IMR-90 (cell line): ENCODE data around the gene RTP5. TPM values are rescaled to one million over a fixed set of nuclear protein-coding genes. Genes with fewer than 3 reads are reported as not detected.

Experiments used
- ATAC-seq: fragments of 200-7000 bp; cut with Tn5 transposase; 2 replicates; pipeline ENCODE4 v1.9.1; 2020; ENCODE audit warnings: low read depth, mild to moderate bottlenecking, moderate library complexity
- BruUV-seq: library from RNA; stranded (reverse); fragments of 400-500 nt; replicated peaks from 2 replicates; lab custom pipeline; 2021; lab: Mats Ljungman, UMichigan
- CTCF ChIA-PET: fragments of 300-600 bp; formaldehyde crosslinking; extraction: SDS; loops from one replicate; lab custom pipeline; 2021; ENCODE audit warnings: antibody characterized with exemption; lab: Yijun Ruan, JAX
- POLR2A ChIA-PET: fragments of 300-600 bp; sonication (Branson Sonifier 250); formaldehyde crosslinking; loops from one replicate; lab custom pipeline; 2022; ENCODE audit warnings: antibody characterized with exemption; ENCODE audit not compliant: unreplicated experiment; lab: Charles Lee
- DNase-seq: peaks from one replicate; pipeline ENCODE4 v3.0.0; 2013
- H2AFZ ChIP-seq: replicated peaks from 2 replicates; pipeline ENCODE3; 2013; ENCODE audit warnings: low read length, mild to moderate bottlenecking; ENCODE audit not compliant: poor library complexity
- H2AK5ac ChIP-seq: 2 replicates; pipeline ENCODE4 v1.6.1; 2013; ENCODE audit warnings: low read depth, low read length, inconsistent platforms
- H2AK9ac ChIP-seq: replicated peaks from 2 replicates; pipeline ENCODE3; 2013; ENCODE audit warnings: mild to moderate bottlenecking, low read depth, low read length, moderate library complexity; ENCODE audit not compliant: poor library complexity
- H2BK120ac ChIP-seq: 2 replicates; pipeline ENCODE4 v1.6.1; 2013; ENCODE audit warnings: low read depth, low read length, inconsistent platforms
- H2BK15ac ChIP-seq: 3 replicates; pipeline ENCODE4 v1.6.1; 2013; ENCODE audit warnings: low read depth, low read length, inconsistent platforms
- H2BK20ac ChIP-seq: 2 replicates; pipeline ENCODE4 v1.6.1; 2013; ENCODE audit warnings: low read depth, mild to moderate bottlenecking, inconsistent platforms, low read length, moderate library complexity
- H2BK5ac ChIP-seq: 2 replicates; pipeline ENCODE4 v1.6.1; 2013; ENCODE audit warnings: mild to moderate bottlenecking, low read depth, low read length, inconsistent platforms; ENCODE audit not compliant: poor library complexity, severe bottlenecking
- H3K14ac ChIP-seq: replicated peaks from 2 replicates; pipeline ENCODE4 v1.6.1; 2013; ENCODE audit warnings: low read depth, low read length, inconsistent platforms
- H3K18ac ChIP-seq: 2 replicates; pipeline ENCODE4 v1.6.1; 2013; ENCODE audit warnings: low read depth, low read length, control low read depth
- H3K23ac ChIP-seq: 2 replicates; pipeline ENCODE4 v1.6.1; 2013; ENCODE audit warnings: low read depth, low read length, inconsistent platforms
- H3K27ac ChIP-seq: 2 replicates; pipeline ENCODE4 v1.5.1; 2013; ENCODE audit warnings: mild to moderate bottlenecking, control low read depth, low read length; ENCODE audit not compliant: insufficient read depth
- H3K27me3 ChIP-seq: 2 replicates; pipeline ENCODE4 v1.6.1; 2013; ENCODE audit warnings: low read length; ENCODE audit not compliant: control insufficient read depth, insufficient read depth
- H3K36me3 ChIP-seq: 2 replicates; pipeline ENCODE4 v1.6.1; 2013; ENCODE audit warnings: low read length, mixed read lengths; ENCODE audit not compliant: control insufficient read depth, insufficient read depth
- H3K4ac ChIP-seq: 2 replicates; pipeline ENCODE4 v1.6.1; 2013; ENCODE audit warnings: low read depth, low read length, inconsistent platforms
- H3K4me1 ChIP-seq: 2 replicates; pipeline ENCODE4 v1.6.1; 2013; ENCODE audit warnings: low read length, mixed read lengths; ENCODE audit not compliant: control insufficient read depth, insufficient read depth
- H3K4me2 ChIP-seq: 2 replicates; pipeline ENCODE4 v1.6.1; 2013; ENCODE audit warnings: low read depth, mild to moderate bottlenecking, control low read depth, low read length, moderate library complexity
- H3K4me3 ChIP-seq: 2 replicates; pipeline ENCODE4 v1.5.1; 2013; ENCODE audit warnings: low read depth, mild to moderate bottlenecking, control low read depth, low read length, moderate library complexity; ENCODE audit not compliant: insufficient read depth
- H3K56ac ChIP-seq: 2 replicates; pipeline ENCODE4 v1.6.1; 2013; ENCODE audit warnings: low read length, inconsistent platforms; ENCODE audit not compliant: insufficient read depth; ENCODE audit errors: extremely low read depth
- H3K79me1 ChIP-seq, 2 experiments: 2 replicates each; pipeline ENCODE4 v1.6.1; 2013; ENCODE audit warnings: low read length in 2 of 2, inconsistent platforms in 1 of 2, low read depth in 1 of 2
- H3K9ac ChIP-seq: 2 replicates; pipeline ENCODE4 v1.6.1; 2013; ENCODE audit warnings: low read depth, low read length, control low read depth
- H3K9me1 ChIP-seq: 2 replicates; pipeline ENCODE4 v1.6.1; 2013; ENCODE audit warnings: low read length, inconsistent platforms; ENCODE audit not compliant: insufficient read depth
- H3K9me3 ChIP-seq: 2 replicates; pipeline ENCODE4 v1.6.1; 2013; ENCODE audit warnings: low read length; ENCODE audit not compliant: control insufficient read depth, insufficient read depth
- H4K20me1 ChIP-seq: 2 replicates; pipeline ENCODE4 v1.6.1; 2013; ENCODE audit warnings: low read length, inconsistent platforms; ENCODE audit not compliant: insufficient read depth
- H4K5ac ChIP-seq: 2 replicates; pipeline ENCODE4 v1.6.1; 2013; ENCODE audit warnings: mild to moderate bottlenecking, low read depth, low read length, control low read depth
- H4K8ac ChIP-seq, 2 experiments: 2 replicates each; pipeline ENCODE4 v1.6.1; 2013; ENCODE audit warnings: low read depth in 2 of 2, low read length in 2 of 2, control low read depth in 1 of 2, inconsistent platforms in 1 of 2
- H4K91ac ChIP-seq: 2 replicates; pipeline ENCODE4 v1.6.1; 2013; ENCODE audit warnings: low read depth, low read length, inconsistent platforms; ENCODE audit not compliant: insufficient read depth
- BHLHE40 ChIP-seq: fragments of 150-350 bp; IDR thresholded peaks from 2 replicates; pipeline ENCODE4 v1.6.1; 2016; ENCODE audit warnings: mild to moderate bottlenecking, low read depth, low read length
- CHD1 ChIP-seq: IDR thresholded peaks from 2 replicates; pipeline ENCODE4 v1.6.1; 2012; ENCODE audit warnings: low read depth, low read length, improper control_type of control experiment
- MAFK ChIP-seq: IDR thresholded peaks from 2 replicates; pipeline ENCODE4 v1.6.1; 2012; ENCODE audit warnings: low read depth, low read length, improper control_type of control experiment
- MXI1 ChIP-seq: IDR thresholded peaks from 2 replicates; pipeline ENCODE4 v1.6.1; 2012; ENCODE audit warnings: low read depth, mild to moderate bottlenecking, low read length, moderate library complexity, borderline replicate concordance
- NFE2L2 ChIP-seq: fragments of 150-350 bp; IDR thresholded peaks from 2 replicates; pipeline ENCODE4 v1.6.1; 2016; ENCODE audit warnings: low read depth, mild to moderate bottlenecking, low read length
- whole genome bisulfite sequencing, 2 experiments: methylation state at CpG; one replicate each; pipeline versions ENCODE4 v1.1.5 to v1.1.7; 2013; ENCODE audit warnings: missing lambda C conversion rate in 2 of 2; ENCODE audit not compliant: insufficient read length in 1 of 2; ENCODE audit errors: extremely low coverage in 2 of 2; 5-methylcytosine and 5-hydroxymethylcytosine counted together
- dilution Hi-C: fragments of 300-500 bp; cut with HindIII; formaldehyde crosslinking; loops from one replicate; pipeline ENCODE4 v1.14.3; 2018; ENCODE audit warnings: low sequenced_read_pairs; ENCODE audit not compliant: unreplicated experiment
- in situ Hi-C: fragments of 300-500 bp; cut with MboI; formaldehyde crosslinking; loops from 3 replicates; pipeline ENCODE4 v1.14.3; 2019; ENCODE audit warnings: low sequenced_read_pairs, inconsistent platforms, mixed read lengths
- intact Hi-C: fragments of 100-400 bp; cut with micrococcal nuclease; formaldehyde crosslinking; loops from 2 replicates; pipeline ENCODE4 v1.10.0; 2022
- polyA plus RNA-seq, 3 experiments: library from polyadenylated mRNA; depleted of rRNA; stranded (reverse); fragments of >200 nt; gene quantifications; 2 replicates each; pipeline ENCODE4 v1.2.3, GENCODE V29; 2012; ENCODE audit warnings: low replicate concordance in 1 of 3
- total RNA-seq: library from RNA; depleted of rRNA; stranded (reverse); fragments of >200 nt; gene quantifications from 2 replicates; pipeline ENCODE4 v1.2.3, GENCODE V29; 2012
- TF ChIP-seq, protein P1 (sequence below): fragments of 150-350 bp; IDR thresholded peaks from 2 replicates; pipeline ENCODE4 v1.6.1; 2017; ENCODE audit warnings: mild to moderate bottlenecking, antibody characterized with exemption, low read length, low read depth

RTP5 gene
- total and polyA plus RNA-seq, 2 of the 4 experiments (the other 2 are of a cell fraction): not detected

DNA sequence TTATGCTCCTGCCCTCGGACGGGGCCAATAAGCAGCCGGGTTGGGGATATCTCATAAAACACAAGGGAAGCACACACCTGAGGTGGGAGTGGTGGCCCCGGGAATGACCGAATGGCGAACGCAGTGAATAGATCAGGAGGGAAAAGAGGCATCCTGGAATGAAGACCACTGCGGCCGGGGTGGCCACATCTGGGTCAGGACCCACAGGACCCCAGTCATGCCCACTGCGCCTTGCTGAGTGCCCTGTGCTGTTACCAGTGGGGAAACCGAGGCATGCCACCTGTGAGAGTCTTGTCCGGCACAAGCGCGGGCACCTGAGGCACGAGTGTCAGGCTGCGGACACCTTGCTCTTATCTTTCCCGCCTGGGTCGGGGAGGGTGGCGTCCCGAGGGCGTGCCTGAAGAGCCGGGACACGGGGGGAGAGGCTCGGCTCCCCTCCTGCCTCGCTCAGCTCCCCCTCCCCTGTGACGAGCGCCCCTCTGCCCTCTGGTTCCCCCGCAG lies 12.4 kb upstream of the RTP5 start:
- no peak overlapping the region for H3K4ac ChIP-seq
- H3K4me2 ChIP-seq: no peak overlapping the region
- H4K91ac ChIP-seq: no peak overlapping the region
- H4K5ac ChIP-seq: no peak overlapping the region
- intact Hi-C loops: no loop called here
- H3K18ac ChIP-seq: no peak overlapping the region
- no peak for TF ChIP-seq CHD1
- TF ChIP-seq MAFK: no peak
- TF ChIP-seq, protein P1, sequence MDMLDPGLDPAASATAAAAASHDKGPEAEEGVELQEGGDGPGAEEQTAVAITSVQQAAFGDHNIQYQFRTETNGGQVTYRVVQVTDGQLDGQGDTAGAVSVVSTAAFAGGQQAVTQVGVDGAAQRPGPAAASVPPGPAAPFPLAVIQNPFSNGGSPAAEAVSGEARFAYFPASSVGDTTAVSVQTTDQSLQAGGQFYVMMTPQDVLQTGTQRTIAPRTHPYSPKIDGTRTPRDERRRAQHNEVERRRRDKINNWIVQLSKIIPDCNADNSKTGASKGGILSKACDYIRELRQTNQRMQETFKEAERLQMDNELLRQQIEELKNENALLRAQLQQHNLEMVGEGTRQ: no peak
- TF ChIP-seq BHLHE40: no peak
- no peak for TF ChIP-seq NFE2L2
- TF ChIP-seq MXI1: no peak
- H3K27ac ChIP-seq: no peak overlapping the region
- H4K8ac ChIP-seq: no peak overlapping the region
- CTCF ChIA-PET: no interaction called here
- H4K20me1 ChIP-seq: no peaks in the 10 kb centered on the region
- H3K79me1 ChIP-seq: no peaks in the 10 kb centered on the region
- no peak overlapping the region for H3K9ac ChIP-seq
- no peak overlapping the region for H2AFZ ChIP-seq
- no peak overlapping the region for H3K23ac ChIP-seq
- H3K36me3 ChIP-seq: no peaks in the 10 kb centered on the region
- dilution Hi-C loops: no loop called here
- DNase-seq (no peak), ATAC-seq (no peak)
- H3K9me1 ChIP-seq: no peaks in the 10 kb centered on the region
- no peaks in the 10 kb centered on the region; the same call in 1 of the 2 replicates for H3K27me3 ChIP-seq
- H2BK5ac ChIP-seq: no peak overlapping the region
- 90% methylated on average over 19 of the region's 28 CpGs; no CpG with 5 or more reads in 1 of the 2 experiments for WGBS, 2 experiments
- no peaks in the 10 kb centered on the region for H3K9me3 ChIP-seq
- no peak overlapping the region for H2AK5ac ChIP-seq
- H3K4me3 ChIP-seq: no peak overlapping the region
- H3K4me1 ChIP-seq: peaks cover 3% of the 10 kb centered on the region
- H2BK120ac ChIP-seq: no peak overlapping the region
- no peak overlapping the region for H2BK20ac ChIP-seq
- in situ Hi-C loops: no loop called here
- no peak overlapping the region for H2BK15ac ChIP-seq
- POLR2A ChIA-PET: no interaction called here
- BruUV-seq: no TSS peak
- no peak overlapping the region for H3K14ac ChIP-seq
- H3K56ac ChIP-seq: no peak overlapping the region
- no peak overlapping the region for H2AK9ac ChIP-seq
